ENCODE data around the gene NDE1. TPM values are rescaled to one million over a fixed set of nuclear protein-coding genes. Genes with fewer than 3 reads are reported as not detected.
"Not testable (repeated sequence)": the region's sequence is repeated elsewhere in the genome, so short reads cannot be mapped to it uniquely, and the experiment has no call there.

Gene NDE1
- polyA plus RNA-seq, 1 donor, result 15.9 TPM

DNA sequence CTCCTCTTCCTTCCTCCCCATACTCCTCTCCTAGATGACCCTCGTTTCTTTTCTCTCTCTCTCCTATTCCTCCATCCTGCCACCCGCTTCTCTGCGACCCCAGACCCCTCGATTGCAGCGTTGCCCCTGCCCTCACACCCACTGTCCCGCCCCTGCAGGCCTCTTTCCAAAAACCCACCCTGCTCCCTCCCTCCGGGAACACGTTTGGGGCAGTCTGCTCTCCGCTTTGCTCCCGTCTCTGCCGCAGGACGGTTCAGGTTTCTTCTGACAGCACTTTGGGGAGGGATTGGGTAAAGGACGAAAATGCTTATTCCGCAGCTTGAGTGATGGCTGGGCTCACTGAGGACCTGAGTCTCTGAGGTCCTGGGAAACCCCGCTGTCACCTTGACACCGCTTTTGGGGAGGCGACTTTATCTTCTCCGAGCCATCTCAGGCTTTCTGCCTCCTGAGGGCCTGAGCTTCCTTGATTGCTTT lies 690 bp downstream of the NDE1 start:
- DNase-seq (ENCODE audit: low read depth), result no peak

DNA sequence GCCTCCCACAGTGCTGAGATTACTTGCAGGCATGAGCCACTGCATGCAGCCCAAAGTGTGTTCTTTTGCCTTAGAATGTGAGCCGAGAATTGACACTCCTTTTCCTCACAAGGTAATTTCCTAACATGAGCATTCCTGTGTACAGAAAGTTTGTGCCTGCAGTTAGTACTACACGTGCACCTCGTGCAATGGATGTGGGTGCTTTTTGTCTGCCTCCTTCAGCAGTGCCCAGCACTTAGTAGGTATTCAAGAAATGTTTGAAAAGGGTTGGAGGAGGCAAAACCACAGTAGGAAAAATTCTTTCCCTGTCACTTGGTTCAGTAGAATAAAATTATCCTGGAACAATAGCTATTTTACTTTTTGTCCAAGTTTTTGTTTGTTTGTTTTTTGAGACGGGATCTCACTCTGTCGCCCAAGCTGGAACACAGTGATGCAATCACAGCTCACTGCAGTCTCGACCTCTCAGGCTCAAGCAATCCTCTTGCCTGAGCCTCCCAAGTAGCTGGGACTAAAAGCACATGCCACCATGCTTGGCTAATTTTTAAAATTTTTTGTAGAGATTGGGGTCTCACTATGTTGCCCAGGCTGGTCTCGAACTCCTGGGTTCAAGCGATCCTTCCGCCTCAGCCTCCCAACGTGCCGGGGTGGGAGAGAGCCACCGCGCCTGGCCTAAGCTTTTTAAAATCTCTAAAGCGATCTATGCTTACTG lies 2.4 kb downstream of the NDE1 start:
- no peak for DNase-seq (ENCODE audit: low read depth)

DNA sequence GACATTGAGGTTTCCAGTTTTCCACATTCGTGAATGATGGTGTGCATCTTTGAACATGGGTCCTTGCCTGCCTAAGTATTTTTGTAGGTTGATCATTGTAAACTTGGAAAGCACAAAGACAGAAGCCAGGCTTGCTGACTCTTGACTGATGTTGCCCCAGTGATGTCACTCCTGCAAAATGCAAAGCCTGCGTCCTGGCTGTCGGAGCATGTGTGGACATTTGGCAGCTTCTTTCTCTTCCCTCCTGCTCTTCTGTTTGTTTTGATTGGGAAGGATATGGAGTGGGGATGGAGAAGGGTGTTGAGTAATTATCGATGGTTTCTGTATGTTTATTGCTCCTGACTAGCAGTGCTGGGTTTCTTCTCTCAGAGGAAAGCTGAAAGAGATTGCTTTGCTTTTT lies 3.2 kb downstream of the NDE1 start:
- no peak for DNase-seq (ENCODE audit: low read depth)

DNA sequence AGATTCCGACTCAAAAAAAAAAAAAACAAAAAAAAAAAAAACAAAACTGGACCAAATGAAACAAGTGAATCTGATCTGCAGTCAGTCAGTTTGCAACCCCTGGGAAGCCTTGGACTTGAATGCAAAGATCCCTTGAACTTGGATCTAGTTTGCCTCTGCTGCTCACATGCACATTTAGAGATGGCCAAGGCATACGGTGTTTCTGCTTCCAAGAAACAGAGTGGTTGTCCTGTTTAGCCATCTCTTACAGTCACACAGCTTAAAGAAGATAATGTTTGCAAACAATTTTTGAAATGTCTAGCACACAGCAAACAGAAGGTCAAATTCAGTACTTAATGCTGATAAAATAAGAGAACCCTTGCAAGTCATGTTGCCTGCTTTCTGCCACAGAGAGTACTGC lies 4.5 kb downstream of the NDE1 start:
- DNase-seq (ENCODE audit: low read depth), result no peak

DNA sequence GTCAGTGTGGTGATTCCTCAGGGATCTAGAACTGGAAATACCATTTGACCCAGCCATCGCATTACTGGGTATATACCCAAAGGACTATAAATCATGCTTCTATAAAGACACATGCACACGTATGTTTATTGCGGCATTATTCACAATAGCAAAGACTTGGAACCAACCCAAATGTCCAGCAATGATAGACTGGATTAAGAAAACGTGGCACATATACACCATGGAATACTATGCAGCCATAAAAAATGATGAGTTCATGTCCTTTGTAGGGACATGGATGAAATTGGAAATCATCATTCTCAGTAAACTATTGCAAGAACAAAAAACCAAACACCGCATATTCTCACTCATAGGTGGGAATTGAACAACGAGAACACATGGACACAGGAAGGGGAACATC lies 5.5 kb downstream of the NDE1 start:
- DNase-seq (ENCODE audit: low read depth), result not testable (repeated sequence)

DNA sequence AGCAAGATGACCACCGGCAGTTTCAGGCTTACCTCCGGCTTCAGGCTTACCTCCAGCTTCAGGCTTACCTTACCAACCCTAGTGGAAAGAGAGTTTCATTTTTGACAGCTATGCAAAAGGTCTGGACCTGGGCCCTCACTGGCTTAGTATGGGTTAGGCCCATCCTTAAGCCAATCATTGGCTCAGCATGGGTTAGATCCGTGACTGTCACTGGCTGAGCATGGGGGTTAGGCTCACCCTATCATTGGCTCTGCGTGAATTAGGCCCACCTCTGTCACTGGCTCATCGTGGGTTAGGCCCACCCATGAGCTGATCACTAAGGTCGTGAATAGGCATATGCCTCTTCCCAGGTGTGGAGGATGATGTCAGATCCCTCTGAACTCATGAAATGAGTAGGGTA lies 8.1 kb downstream of the NDE1 start:
- no peak for DNase-seq (ENCODE audit: low read depth)

DNA sequence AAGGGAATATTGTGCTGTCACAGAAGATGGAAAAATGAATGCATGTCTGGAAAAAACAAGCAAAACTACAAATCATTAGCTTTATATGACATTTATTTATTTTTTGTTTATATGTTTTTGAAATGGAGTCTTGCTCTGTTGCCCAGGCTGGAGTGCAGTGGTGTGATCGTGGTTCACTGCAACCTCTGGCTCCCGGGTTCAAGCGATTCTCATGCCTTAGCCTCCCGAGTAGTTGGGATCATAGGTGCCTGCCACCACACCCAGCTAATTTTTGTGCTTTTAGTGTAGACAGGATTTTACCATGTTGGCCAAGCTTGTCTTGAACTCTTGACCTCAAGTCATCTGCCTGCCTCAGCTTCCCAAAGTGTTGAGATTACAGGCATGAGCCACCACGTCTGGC lies 8.5 kb downstream of the NDE1 start:
- no peak for DNase-seq (ENCODE audit: low read depth)

DNA sequence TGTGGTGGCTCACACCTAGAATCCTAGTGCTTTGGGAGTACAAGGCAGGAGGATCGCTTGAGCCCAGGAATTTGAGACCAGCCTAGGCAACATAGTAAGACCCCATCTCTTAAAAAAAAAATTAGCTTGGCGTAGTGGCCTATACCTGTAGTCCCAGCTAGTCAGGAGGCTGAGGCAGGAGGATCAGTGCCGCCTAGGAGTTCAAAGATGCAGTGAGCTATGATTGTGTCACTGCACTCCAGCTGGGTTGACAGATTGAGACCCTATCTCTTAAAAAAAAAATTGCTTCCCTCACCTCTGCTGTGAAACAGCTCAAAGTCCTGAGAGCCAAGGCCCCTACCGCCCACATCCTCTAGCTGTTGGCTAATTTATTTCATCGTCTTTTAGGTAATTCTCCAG lies 10.2 kb downstream of the NDE1 start:
- DNase-seq (ENCODE audit: low read depth), result no peak

DNA sequence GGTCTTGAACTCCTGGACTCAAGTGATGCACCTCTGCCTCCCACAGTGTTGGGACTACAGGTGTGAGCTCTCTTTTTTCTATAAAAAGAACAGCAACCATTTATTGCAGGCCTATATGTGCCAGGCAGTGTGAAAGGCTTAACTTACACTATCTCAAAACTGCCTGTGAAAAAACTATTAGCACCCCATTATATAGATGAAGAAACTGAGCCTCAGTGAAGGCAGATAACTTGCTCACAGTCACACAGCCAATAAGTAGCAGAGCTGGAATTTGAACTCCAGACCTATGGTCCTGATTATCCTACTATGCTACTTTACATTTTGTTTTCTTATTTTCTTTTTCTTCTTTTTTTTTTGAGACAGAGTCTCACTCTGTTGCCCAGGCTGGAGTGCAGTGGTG lies 15.1 kb downstream of the NDE1 start:
- DNase-seq (ENCODE audit: low read depth), result no peak

DNA sequence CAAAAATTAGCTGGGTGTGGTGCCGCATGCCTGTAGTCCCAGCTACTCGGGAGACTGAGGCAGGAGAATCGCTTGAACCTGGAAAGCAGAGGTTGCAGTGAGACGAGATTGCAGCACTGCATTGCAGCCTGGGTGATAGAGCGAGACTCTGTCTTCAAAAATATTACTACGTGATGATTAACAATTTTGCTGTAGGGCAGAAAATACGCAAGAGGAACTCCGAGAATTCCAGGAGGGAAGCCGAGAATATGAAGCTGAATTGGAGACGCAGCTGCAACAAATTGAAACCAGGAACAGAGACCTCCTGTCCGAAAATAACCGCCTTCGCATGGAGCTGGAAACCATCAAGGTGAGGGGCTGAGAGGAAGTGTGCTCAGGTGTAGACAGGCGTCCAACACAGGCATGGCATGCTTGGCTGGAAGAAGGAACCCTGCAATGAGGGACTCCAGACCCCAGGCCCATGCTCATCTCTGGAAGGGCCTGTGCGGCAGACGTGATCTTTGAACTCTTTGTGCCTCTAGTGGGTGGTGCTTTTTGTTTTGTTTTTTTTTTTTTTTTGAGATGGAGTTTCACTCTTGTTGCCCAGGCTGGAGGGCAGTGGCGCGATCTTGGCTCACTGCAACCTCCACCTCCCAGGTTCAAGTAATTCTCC lies 17.2 kb downstream of the NDE1 start:
- DNase-seq (ENCODE audit: low read depth), result no peak

DNA sequence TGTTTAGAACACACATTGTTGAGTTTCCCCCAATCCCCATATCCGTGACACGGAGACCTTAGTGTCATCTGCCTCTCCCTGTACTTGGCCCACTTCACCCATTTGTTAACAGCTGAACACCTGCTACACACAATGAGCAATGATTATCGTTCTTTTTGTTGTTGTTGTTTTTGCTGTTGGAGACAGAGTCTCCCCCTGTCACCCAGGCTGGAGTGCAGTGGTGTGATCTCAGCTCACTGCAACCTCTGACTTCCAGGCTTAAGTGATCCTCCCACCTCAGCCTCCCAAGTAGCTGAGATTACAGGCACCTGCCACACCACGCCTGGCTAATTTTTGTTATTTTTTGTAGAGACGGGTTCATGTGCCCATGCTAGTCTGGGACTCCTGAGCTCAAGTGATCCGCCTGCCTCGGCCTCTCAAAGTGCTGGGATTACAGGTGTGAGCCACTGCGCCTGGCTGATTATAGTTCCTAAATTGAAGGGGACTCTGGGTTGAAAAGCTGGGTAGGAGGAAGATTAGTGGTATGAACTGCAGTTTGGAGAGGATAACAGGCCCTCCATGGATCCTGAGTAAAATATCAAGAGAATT lies 21.6 kb downstream of the NDE1 start:
- no peak for DNase-seq (ENCODE audit: low read depth)

DNA sequence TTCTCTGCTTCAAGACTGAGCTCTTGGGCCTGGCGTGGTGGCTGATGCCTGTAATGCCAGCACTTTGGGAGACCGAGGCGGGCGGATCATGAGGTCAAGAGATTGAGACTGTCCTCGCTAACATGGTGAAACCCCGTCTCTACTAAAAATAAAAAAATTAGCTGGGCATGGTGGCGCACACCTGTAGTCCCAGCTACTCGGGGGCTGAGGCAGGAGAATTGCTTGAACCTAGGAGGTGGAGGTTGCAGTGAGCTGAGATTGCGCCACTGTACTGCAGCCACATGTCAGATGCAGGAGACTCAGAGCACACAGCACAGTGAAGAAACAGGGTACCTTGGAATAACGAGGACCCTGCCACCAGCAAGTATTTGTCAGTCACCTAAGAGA lies 22.1 kb downstream of the NDE1 start:
- DNase-seq (ENCODE audit: low read depth), result not testable (repeated sequence)

DNA sequence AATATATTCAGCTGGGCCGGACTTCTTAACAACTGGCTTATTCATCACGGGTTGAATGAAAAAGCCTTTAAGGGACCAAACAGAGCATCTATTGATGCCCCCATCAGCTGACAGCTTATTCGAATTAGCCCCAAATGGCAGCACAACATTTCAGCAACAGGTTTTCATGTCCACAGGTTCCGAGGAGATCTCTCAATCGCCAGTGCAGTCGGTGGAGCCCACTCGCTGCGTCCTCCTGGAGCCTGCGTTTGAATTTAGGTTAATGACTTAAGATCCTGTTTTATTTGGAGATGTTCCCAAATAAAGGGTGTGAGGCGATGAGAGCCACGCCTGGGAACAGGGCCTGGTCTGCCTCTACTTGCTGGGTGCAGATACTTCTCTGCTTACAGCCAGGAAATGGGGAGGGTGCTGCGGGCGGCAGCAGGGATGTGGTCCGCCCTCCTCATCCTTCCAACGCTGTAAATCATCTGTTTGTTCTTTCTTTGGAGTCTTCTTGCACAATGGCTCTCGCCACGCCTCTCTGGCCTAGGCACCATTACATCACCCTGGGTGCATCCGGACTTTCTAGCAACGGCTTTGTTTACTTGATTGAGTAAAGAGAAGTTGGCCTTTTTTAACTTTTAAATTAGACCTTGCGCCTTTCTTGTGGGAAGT lies 22.6 kb downstream of the NDE1 start:
- DNase-seq (ENCODE audit: low read depth), result peak; percentile 46

DNA sequence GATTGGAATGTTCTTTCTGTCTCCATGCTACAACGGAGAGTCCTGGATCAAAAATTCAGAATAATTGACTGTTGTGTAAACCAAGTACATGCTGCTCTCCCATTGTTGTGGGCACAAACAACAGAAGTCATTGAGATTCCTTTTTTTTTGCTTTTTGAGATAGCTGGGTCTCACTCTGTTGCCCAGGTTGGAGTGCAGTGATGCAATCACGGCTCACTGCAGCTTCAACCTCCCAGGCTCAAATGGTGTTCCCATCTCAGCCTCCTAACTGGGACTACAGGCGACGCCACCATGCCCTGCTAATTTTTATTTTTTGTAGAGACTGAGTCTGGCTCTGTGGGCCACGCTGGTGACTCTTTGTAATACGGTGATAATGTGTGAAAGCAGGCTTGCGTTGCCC lies 24.5 kb downstream of the NDE1 start:
- DNase-seq (ENCODE audit: low read depth), result no peak

DNA sequence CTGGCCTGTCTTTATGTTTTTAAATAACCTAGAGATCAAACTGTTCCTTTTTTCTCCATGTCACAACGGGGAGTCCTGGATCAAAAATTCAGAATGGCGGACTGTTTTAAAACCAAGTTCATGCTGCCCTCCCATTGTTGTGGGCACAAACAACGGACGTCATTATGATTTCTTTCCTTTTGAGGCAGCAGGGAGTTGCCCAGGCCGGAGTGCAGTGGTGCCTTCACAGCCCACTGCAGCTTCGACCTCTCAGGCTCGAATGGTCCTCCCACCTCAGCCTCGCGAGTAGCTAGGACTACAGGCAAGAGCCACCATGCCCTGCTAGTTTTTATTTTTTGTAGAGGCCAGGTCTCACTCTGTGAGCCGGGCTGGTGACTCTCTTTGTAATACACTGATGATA lies 26.5 kb downstream of the NDE1 start:
- no peak for DNase-seq (ENCODE audit: low read depth)

DNA sequence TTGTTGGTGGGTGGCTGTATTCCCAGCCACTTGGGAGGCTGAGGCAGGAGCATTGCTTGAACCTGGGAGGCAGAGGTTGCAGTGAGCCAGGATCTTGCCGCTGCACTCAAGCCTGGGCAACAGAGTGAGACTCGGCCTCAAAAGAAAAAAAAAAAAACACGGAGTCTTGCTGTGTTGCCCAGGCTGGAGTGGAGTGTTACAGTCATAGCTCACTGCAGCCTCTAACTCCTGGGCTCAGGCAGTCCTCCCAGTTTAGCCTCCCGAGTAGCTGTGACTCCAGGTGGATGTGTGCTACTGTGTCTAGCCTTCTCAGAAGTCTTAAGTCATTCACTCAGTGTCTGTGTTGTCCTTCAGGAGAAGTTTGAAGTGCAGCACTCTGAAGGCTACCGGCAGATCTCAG lies 27.4 kb downstream of the NDE1 start:
- DNase-seq (ENCODE audit: low read depth), result no peak

DNA sequence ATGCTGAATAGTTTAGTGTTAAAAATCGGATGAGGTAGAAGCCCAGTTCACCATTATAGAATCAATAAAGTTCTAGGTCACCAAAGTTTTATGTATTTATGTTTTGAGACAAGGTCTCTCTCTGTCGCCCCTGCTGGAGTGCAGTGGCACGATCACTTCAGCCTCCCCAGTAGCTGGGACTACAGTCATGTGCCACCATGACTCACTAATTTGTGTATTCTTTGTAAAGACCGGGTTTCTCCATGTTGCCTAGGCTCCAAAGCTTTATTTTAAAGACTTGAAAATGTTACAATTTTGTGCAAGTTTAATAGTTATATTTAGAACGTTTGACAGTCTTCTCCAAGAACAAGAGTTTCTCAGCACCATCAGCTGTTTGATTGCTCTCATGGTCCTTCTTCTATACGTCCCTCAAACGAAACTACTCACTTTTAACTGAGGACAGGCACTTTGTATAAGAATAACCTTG lies 32.1 kb downstream of the NDE1 start:
- no peak for DNase-seq (ENCODE audit: low read depth)

DNA sequence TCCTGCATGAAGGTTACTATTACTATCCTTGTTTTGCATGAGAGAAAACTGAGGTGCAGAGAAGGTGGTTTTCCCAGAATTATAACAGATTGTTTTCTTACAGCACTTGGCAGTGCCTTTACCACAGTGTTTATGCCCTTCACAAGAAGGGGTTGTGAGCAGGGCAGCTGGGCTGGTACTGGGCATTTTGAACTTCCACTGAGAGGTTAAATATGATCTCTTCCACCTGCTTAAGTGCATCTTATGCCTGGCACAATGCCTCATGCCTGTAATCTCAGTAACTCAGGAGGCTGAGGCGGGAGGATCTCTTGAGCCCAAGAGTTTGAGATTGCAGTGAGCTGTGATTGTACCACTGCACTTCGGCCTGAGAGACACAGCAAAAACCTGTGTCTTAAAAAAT lies 36.2 kb downstream of the NDE1 start:
- DNase-seq (ENCODE audit: low read depth), result no peak

DNA sequence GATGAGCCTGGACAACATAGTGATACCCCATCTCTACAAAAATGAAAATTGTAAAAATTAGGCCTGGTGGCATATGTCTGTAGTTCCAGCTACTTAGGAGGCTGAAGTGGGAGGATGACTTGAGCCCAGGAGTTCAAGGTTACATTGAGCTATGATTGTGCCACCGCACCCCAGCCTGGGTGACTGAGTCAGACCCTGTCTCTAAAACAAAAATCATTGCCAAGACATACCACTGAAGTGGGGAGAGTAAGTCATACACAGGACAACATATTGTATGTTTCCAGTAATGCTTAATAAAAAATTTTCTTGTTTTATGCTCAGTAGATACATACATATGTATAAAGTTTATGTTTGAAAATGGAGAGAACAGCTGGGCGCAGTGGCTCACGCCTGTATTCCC lies 39.2 kb downstream of the NDE1 start:
- DNase-seq (ENCODE audit: low read depth), result no peak

DNA sequence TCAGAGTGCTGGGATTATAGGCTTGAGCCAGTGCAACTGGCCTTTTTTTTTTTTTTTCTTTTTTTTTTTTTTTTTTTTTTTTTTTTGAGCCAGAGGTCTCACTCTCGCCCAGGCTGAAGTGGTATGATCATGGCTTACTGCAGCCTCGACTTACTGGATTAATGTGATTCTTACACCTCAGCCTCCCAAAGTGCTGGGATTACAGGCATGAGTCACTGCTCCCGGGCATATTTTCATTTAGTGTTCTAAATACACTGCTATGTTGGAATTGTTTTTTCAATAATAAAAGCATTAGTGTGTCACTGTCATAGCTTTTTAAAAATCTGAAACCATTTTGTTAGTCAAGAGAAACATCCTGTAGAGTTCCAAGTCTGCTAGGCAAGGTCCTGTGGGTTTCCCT lies 40.3 kb downstream of the NDE1 start:
- no peak for DNase-seq (ENCODE audit: low read depth)

DNA sequence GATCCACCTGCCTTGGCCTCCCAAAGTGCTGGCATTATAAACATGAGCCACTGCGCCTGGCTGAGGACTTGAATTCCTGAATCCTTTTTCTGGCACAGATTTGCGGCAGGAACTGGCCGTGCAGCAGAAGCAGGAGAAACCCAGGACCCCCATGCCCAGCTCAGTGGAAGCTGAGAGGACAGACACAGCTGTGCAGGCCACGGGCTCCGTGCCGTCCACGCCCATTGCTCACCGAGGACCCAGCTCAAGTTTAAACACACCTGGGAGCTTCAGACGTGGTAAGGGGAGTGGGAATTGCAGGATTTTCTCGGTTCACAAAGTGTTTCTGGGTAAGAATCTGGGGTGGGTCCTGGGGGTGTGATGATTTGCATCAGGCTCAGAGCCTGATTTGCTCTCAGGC lies 41.0 kb downstream of the NDE1 start:
- no peak for DNase-seq (ENCODE audit: low read depth)

DNA sequence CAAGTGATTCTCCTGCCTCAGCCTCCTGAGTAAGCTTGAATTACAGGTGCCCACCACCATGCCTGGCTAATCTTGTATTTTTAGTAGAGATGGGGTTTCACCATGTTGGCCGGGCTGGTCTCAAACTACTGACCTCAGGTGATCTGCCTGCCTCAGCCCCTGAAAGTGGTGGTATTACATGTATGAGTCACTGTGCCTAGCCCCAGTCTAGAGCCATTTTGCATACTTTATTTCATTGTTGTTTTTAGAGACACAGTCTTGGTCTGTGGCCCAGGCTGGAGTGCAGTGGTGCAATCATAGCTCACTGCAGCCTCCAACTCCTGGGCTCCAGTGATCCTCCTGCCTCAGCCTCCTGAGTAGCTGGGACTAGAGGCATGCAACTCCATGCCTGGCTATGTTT lies 42.5 kb downstream of the NDE1 start:
- DNase-seq (ENCODE audit: low read depth), result not testable (repeated sequence)

DNA sequence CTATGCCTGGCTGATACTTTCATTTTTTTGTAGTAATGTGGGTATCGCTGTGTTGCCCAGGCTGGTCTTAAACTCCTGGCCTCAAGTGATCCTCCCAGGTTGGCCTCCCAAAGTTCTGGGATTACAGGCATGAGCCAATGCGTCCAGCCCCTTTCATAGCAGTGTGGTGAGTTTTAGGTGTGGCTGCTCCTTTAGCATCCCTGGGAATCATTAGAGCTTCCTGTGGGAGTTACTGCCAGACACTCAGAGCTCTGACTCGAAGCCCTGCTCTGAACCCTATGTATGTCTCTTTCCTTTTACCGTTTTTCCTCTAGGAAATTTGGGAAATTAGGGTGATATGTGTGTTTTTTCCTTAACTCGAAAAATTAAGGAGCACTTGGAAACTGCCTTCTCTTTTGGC lies 44.5 kb downstream of the NDE1 start:
- DNase-seq (ENCODE audit: low read depth), result no peak

Data from forelimb muscle (tissue), 1 donor.